H9 (cell line): ENCODE results near the gene BCCIP. TPM values are rescaled to one million over a fixed set of nuclear protein-coding genes. Genes with fewer than 3 reads are reported as not detected.

Experiments
- DNase-seq: peaks from one replicate; pipeline ENCODE4 v3.0.0-alpha.2; 2017
- H2AFZ ChIP-seq: one replicate; pipeline ENCODE4 v1.6.1; 2013; ENCODE audit warnings: mild to moderate bottlenecking, low read length, control low read depth, moderate library complexity
- H2AK5ac ChIP-seq: 2 replicates; pipeline ENCODE4 v1.6.1; 2013; ENCODE audit warnings: low read length, control low read depth, mixed read lengths; ENCODE audit not compliant: insufficient read length
- H2BK120ac ChIP-seq: one replicate; pipeline ENCODE4 v1.6.1; 2013; ENCODE audit warnings: low read depth, mild to moderate bottlenecking, low read length, control low read depth, inconsistent platforms; ENCODE audit not compliant: poor library complexity, severe bottlenecking
- H2BK12ac ChIP-seq: 2 replicates; pipeline ENCODE4 v1.6.1; 2013; ENCODE audit warnings: low read length, control low read depth, mixed read lengths, low read depth; ENCODE audit not compliant: insufficient read length
- H2BK15ac ChIP-seq: 2 replicates; pipeline ENCODE4 v1.6.1; 2013; ENCODE audit warnings: low read depth, low read length, control low read depth
- H2BK20ac ChIP-seq: one replicate; pipeline ENCODE4 v1.6.1; 2013; ENCODE audit warnings: low read depth, mild to moderate bottlenecking, low read length, control low read depth, inconsistent platforms; ENCODE audit not compliant: poor library complexity, severe bottlenecking
- H2BK5ac ChIP-seq: 2 replicates; pipeline ENCODE4 v1.6.1; 2013; ENCODE audit warnings: low read length, control low read depth, mixed read lengths; ENCODE audit not compliant: insufficient read length
- H3K14ac ChIP-seq: 2 replicates; pipeline ENCODE4 v1.6.1; 2013; ENCODE audit warnings: low read length, control low read depth; ENCODE audit not compliant: insufficient read depth
- H3K18ac ChIP-seq: 2 replicates; pipeline ENCODE4 v1.6.1; 2013; ENCODE audit warnings: low read depth, mild to moderate bottlenecking, mixed read lengths, low read length, control low read depth; ENCODE audit not compliant: insufficient read length
- H3K23ac ChIP-seq: 2 replicates; pipeline ENCODE4 v1.6.1; 2013; ENCODE audit warnings: low read length, control low read depth, mixed read lengths, low read depth; ENCODE audit not compliant: insufficient read length
- H3K23me2 ChIP-seq: 2 replicates; pipeline ENCODE4 v1.6.1; 2013; ENCODE audit warnings: low read depth, mild to moderate bottlenecking, mixed read lengths, low read length, control low read depth; ENCODE audit not compliant: insufficient read length, poor library complexity, severe bottlenecking
- H3K27ac ChIP-seq: 2 replicates; pipeline ENCODE4 v1.5.1; 2013; ENCODE audit warnings: low read length, control low read depth, mixed read lengths, low read depth; ENCODE audit not compliant: insufficient read length
- H3K27me3 ChIP-seq: 2 replicates; pipeline ENCODE4 v1.6.1; 2013; ENCODE audit warnings: low read length, control low read depth, inconsistent platforms; ENCODE audit not compliant: insufficient read depth
- H3K4ac ChIP-seq: 2 replicates; pipeline ENCODE4 v1.6.1; 2013; ENCODE audit warnings: low read depth, mild to moderate bottlenecking, control low read depth, inconsistent platforms, low read length, moderate library complexity
- H3K4me1 ChIP-seq: 2 replicates; pipeline ENCODE4 v1.6.1; 2013; ENCODE audit warnings: low read length, control low read depth, inconsistent platforms; ENCODE audit not compliant: insufficient read depth
- H3K4me2 ChIP-seq: 2 replicates; pipeline ENCODE4 v1.6.1; 2013; ENCODE audit warnings: low read length, control low read depth, mixed read lengths; ENCODE audit not compliant: insufficient read length, insufficient read depth
- H3K56ac ChIP-seq: 2 replicates; pipeline ENCODE4 v1.6.1; 2013; ENCODE audit warnings: low read depth, mild to moderate bottlenecking, mixed read lengths, low read length, control low read depth; ENCODE audit not compliant: insufficient read length
- H3K79me1 ChIP-seq: 2 replicates; pipeline ENCODE4 v1.6.1; 2013; ENCODE audit warnings: low read depth, mild to moderate bottlenecking, moderate library complexity, low read length, control low read depth, inconsistent platforms; ENCODE audit not compliant: insufficient read depth, poor library complexity, severe bottlenecking
- H3K79me2 ChIP-seq: 2 replicates; pipeline ENCODE4 v1.6.1; 2013; ENCODE audit warnings: low read length, control low read depth, inconsistent platforms; ENCODE audit not compliant: insufficient read depth
- H3K9ac ChIP-seq: 2 replicates; pipeline ENCODE4 v1.6.1; 2013; ENCODE audit warnings: low read length, control low read depth, mixed read lengths; ENCODE audit not compliant: insufficient read length; ENCODE audit errors: extremely low read depth
- H3K9me3 ChIP-seq: one replicate; pipeline ENCODE4 v1.6.1; 2013; ENCODE audit warnings: low read depth, low read length, inconsistent platforms; ENCODE audit not compliant: control insufficient read depth
- H3T11ph ChIP-seq: one replicate; pipeline ENCODE4 v1.6.1; 2013; ENCODE audit warnings: mild to moderate bottlenecking, low read length, control low read depth, inconsistent platforms
- H4K20me1 ChIP-seq: one replicate; pipeline ENCODE4 v1.6.1; 2013; ENCODE audit not compliant: control insufficient read depth, insufficient read length, insufficient read depth
- H4K5ac ChIP-seq: 2 replicates; pipeline ENCODE4 v1.6.1; 2013; ENCODE audit warnings: low read depth, mild to moderate bottlenecking, mixed read lengths, low read length, control low read depth; ENCODE audit not compliant: insufficient read length
- H4K8ac ChIP-seq: replicated peaks from 2 replicates; pipeline ENCODE4 v1.6.1; 2013; ENCODE audit warnings: low read length, control low read depth, mixed read lengths, low read depth; ENCODE audit not compliant: insufficient read length
- H4K91ac ChIP-seq: 2 replicates; pipeline ENCODE4 v1.6.1; 2013; ENCODE audit warnings: low read depth, mild to moderate bottlenecking, moderate library complexity, mixed read lengths, low read length, control low read depth; ENCODE audit not compliant: insufficient read length
- H3K27ac Mint-ChIP-seq, 3 experiments: 2 replicates in 2 of 3; 3 replicates in 1 of 3; pipeline ENCODE4 v1.8.0; 2020 to 2021; ENCODE audit warnings: mixed read lengths in 3 of 3, mild to moderate bottlenecking in 1 of 3, moderate library complexity in 1 of 3
- H3K27me3 Mint-ChIP-seq: 2 replicates; pipeline ENCODE4 v1.8.0; 2021; ENCODE audit warnings: low read depth, mild to moderate bottlenecking, moderate library complexity, mixed read lengths
- H3K36me3 Mint-ChIP-seq, 3 experiments: 2 replicates in 2 of 3; 3 replicates in 1 of 3; pipeline ENCODE4 v1.8.0; 2020 to 2021; ENCODE audit warnings: low read depth in 3 of 3, mixed read lengths in 3 of 3; ENCODE audit not compliant: insufficient read depth in 1 of 3
- H3K4me1 Mint-ChIP-seq, 2 experiments: 2 replicates each; pipeline ENCODE4 v1.8.0; 2020; ENCODE audit warnings: mixed read lengths in 2 of 2
- H3K4me3 Mint-ChIP-seq, 2 experiments: 2 replicates in 1 of 2; 3 replicates in 1 of 2; pipeline ENCODE4 v1.8.0; 2020 to 2021; ENCODE audit warnings: mild to moderate bottlenecking in 2 of 2, mixed read lengths in 2 of 2, moderate library complexity in 1 of 2
- H3K9me3 Mint-ChIP-seq, 2 experiments: 2 replicates in 1 of 2; 3 replicates in 1 of 2; pipeline ENCODE4 v1.8.0; 2020; ENCODE audit warnings: mild to moderate bottlenecking in 2 of 2, mixed read lengths in 2 of 2, moderate library complexity in 1 of 2
- WGBS: extraction: QIAGEN DNeasy Blood & Tissue Kit; methylation state at CpG from one replicate; pipeline ENCODE4 v1.1.7; 2013; ENCODE audit warnings: missing lambda C conversion rate, low lambda C conversion rate, mixed read lengths; ENCODE audit not compliant: insufficient read length; ENCODE audit errors: extremely low coverage; 5-methylcytosine and 5-hydroxymethylcytosine counted together
- total RNA-seq: library from RNA; stranded (reverse); gene quantifications from 2 replicates; pipeline ENCODE4 v1.2.1, GENCODE V29; 2021
- TF ChIP-seq, protein P1 (sequence below): fragments of 200-600 bp; sonication (generic); conservative IDR thresholded peaks from 3 replicates; pipeline ENCODE4 v1.8.0; 2021; ENCODE audit warnings: antibody characterized with exemption, mild to moderate bottlenecking

BCCIP gene
- total RNA-seq, 1 experiment from 2014 or later: 119 TPM

DNA sequence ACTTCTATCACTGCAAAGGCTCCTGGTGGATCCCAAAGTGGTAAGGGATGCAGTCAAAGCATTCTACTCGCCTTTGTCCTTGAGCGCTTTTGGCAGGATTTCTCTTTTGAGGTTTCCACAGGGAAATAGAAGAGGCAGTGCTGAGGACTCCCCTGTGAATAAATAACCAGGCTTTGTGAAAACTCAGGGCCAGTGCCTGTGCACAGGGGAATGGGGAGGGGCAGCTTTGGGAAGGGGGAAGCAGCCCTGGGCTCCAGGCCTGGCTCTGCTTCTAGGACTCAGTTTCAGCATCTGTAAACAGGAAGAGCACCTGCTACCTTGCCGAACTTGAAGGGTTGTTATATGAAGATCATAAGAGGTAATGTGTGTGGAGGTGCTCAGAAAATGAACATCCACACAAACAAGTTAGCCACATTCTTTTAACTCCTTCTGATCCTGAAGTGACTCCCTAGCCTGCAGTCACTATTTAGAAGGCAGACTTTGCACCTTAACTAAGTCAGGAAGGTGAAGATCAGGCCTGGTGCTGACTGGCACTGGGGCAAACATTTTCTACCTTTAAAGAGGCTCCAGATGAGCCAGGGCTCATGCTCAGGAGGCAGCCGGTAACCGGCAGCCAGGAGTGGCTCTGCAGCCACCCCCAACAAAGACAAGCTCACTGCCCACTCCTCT lies 25.2 kb upstream of the BCCIP start:
- H4K5ac ChIP-seq: no peak overlapping the region
- no peak overlapping the region for H2BK12ac ChIP-seq
- H3K9ac ChIP-seq: no peak overlapping the region
- no peaks in the 10 kb centered on the region for H3K23me2 ChIP-seq
- TF ChIP-seq, protein P1, sequence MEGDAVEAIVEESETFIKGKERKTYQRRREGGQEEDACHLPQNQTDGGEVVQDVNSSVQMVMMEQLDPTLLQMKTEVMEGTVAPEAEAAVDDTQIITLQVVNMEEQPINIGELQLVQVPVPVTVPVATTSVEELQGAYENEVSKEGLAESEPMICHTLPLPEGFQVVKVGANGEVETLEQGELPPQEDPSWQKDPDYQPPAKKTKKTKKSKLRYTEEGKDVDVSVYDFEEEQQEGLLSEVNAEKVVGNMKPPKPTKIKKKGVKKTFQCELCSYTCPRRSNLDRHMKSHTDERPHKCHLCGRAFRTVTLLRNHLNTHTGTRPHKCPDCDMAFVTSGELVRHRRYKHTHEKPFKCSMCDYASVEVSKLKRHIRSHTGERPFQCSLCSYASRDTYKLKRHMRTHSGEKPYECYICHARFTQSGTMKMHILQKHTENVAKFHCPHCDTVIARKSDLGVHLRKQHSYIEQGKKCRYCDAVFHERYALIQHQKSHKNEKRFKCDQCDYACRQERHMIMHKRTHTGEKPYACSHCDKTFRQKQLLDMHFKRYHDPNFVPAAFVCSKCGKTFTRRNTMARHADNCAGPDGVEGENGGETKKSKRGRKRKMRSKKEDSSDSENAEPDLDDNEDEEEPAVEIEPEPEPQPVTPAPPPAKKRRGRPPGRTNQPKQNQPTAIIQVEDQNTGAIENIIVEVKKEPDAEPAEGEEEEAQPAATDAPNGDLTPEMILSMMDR: no peak
- no peak overlapping the region for H2BK120ac ChIP-seq
- no peak overlapping the region for H3K14ac ChIP-seq
- no peak overlapping the region for H4K91ac ChIP-seq
- H3K23ac ChIP-seq: no peak overlapping the region
- H3K36me3 Mint-ChIP-seq: peaks cover 5 to 33% (median 18%) of the 10 kb centered on the region in 3 experiments
- H3K4me3 Mint-ChIP-seq: no peak overlapping the region
- H4K8ac ChIP-seq: no peak overlapping the region
- no peaks in the 10 kb centered on the region for H3K27me3 ChIP-seq
- H2BK20ac ChIP-seq: no peak overlapping the region
- WGBS: no CpG with 5 or more reads among the region's 5 CpGs
- H3K18ac ChIP-seq: no peak overlapping the region
- H3K4me2 ChIP-seq: no peak overlapping the region
- no peak overlapping the region for H2AFZ ChIP-seq
- no peak overlapping the region for H3K27ac ChIP-seq
- H3T11ph ChIP-seq: no peak overlapping the region
- H4K20me1 ChIP-seq: no peaks in the 10 kb centered on the region
- H3K27ac Mint-ChIP-seq: peak overlapping the region in 1 of 3 experiments; percentile 85; a peak in 3 of 7 replicates
- H3K56ac ChIP-seq: no peak overlapping the region
- no peak overlapping the region for H2BK5ac ChIP-seq
- H2BK15ac ChIP-seq: no peak overlapping the region
- no peaks in the 10 kb centered on the region for H3K4me1 ChIP-seq
- no peak for DNase-seq
- H3K9me3 Mint-ChIP-seq: no peaks in the 10 kb centered on the region
- H2AK5ac ChIP-seq: no peak overlapping the region
- H3K79me2 ChIP-seq: no peaks in the 10 kb centered on the region
- H3K79me1 ChIP-seq: no peaks in the 10 kb centered on the region
- H3K9me3 ChIP-seq: no peaks in the 10 kb centered on the region
- H3K4ac ChIP-seq: no peak overlapping the region
- no peaks in the 10 kb centered on the region for H3K4me1 Mint-ChIP-seq
- no peaks in the 10 kb centered on the region for H3K27me3 Mint-ChIP-seq
